Mesodermal cell (in vitro differentiated cells): ENCODE results near the gene CTCFL.

Experiments
- H3K27ac ChIP-seq: 2 replicates; pipeline ENCODE4 v1.7.0; 2013; ENCODE audit warnings: mild to moderate bottlenecking, low read depth, low read length, moderate library complexity; ENCODE audit not compliant: severe bottlenecking
- H3K36me3 ChIP-seq: 2 replicates; pipeline ENCODE4 v1.7.1; 2013; ENCODE audit warnings: mild to moderate bottlenecking, low read length, moderate library complexity; ENCODE audit not compliant: control insufficient read depth, insufficient read depth
- H3K4me1 ChIP-seq: one replicate; pipeline ENCODE4 v1.7.1; 2013; ENCODE audit warnings: mild to moderate bottlenecking, low read length; ENCODE audit not compliant: insufficient read depth, control insufficient read depth, poor library complexity, severe bottlenecking
- H3K4me3 ChIP-seq: 2 replicates; pipeline ENCODE4 v1.7.0; 2013; ENCODE audit warnings: low read length, control low read depth, mild to moderate bottlenecking; ENCODE audit not compliant: insufficient read depth, poor library complexity, severe bottlenecking; ENCODE audit errors: extremely low read depth
- H3K9me3 ChIP-seq: 2 replicates; pipeline ENCODE4 v1.7.1; 2013; ENCODE audit warnings: mild to moderate bottlenecking, low read length, moderate library complexity; ENCODE audit not compliant: control insufficient read depth
- WGBS, 2 experiments: methylation state at CpG; one replicate each; pipeline ENCODE4 v1.1.5; 2013; ENCODE audit warnings: missing lambda C conversion rate in 2 of 2; ENCODE audit not compliant: insufficient coverage in 2 of 2; 5-methylcytosine and 5-hydroxymethylcytosine counted together

Gene CTCFL

GRCh38 chr20:57566399-57566798 lies 41.5 kb upstream of the CTCFL start:
- no CpG with 5 or more reads among the region's 1 CpG for WGBS, 2 experiments
- Histone ChIP-seq H3K4me1 (no peaks in the 10 kb centered on the region), H3K4me3 (no peak overlapping the region), H3K9me3 (no peaks in the 10 kb centered on the region), H3K36me3 (no peaks in the 10 kb centered on the region), H3K27ac (no peak overlapping the region)

GRCh38 chr20:57564951-57565642 lies 40.2 kb upstream of the CTCFL start:
- Histone ChIP-seq H3K27ac (no peak overlapping the region), H3K4me3 (no peak overlapping the region), H3K4me1 (no peaks in the 10 kb centered on the region), H3K36me3 (no peaks in the 10 kb centered on the region), H3K9me3 (no peaks in the 10 kb centered on the region)
- WGBS, 2 experiments: 91 to 95% methylated on average over 9 of the region's 11 CpGs

- no peaks in the 10 kb centered on the region for H3K4me1 ChIP-seq
- no peak overlapping the region for H3K27ac ChIP-seq
- WGBS, 2 experiments: 83 to 90% methylated on average over 6 to 14 of the region's 14 CpGs
- H3K36me3 ChIP-seq: no peaks in the 10 kb centered on the region
- no peaks in the 10 kb centered on the region for H3K9me3 ChIP-seq
- H3K4me3 ChIP-seq: no peak overlapping the region
Measured at GRCh38 chr20:57564180-57564802, 39.4 kb upstream of the CTCFL start.

GRCh38 chr20:57563522-57563921 lies 38.6 kb upstream of the CTCFL start:
- H3K27ac ChIP-seq: no peak overlapping the region
- no peak overlapping the region for H3K4me3 ChIP-seq
- H3K9me3 ChIP-seq: no peaks in the 10 kb centered on the region
- H3K36me3 ChIP-seq: no peaks in the 10 kb centered on the region
- no peaks in the 10 kb centered on the region for H3K4me1 ChIP-seq
- WGBS, 2 experiments: 95 to 97% methylated on average over 12 of the region's 12 CpGs

- H3K36me3 ChIP-seq: no peaks in the 10 kb centered on the region
- WGBS, 2 experiments: 95 to 98% methylated on average over 21 to 29 of the region's 35 CpGs
- no peaks in the 10 kb centered on the region for H3K9me3 ChIP-seq
- H3K27ac ChIP-seq: no peak overlapping the region
- no peak overlapping the region for H3K4me3 ChIP-seq
- H3K4me1 ChIP-seq: no peaks in the 10 kb centered on the region
Measured at GRCh38 chr20:57562541-57563465, 37.9 kb upstream of the CTCFL start.

- 90 to 96% methylated on average over 16 to 22 of the region's 24 CpGs for WGBS, 2 experiments
- Histone ChIP-seq H3K4me1 (no peaks in the 10 kb centered on the region), H3K9me3 (no peaks in the 10 kb centered on the region), H3K4me3 (no peak overlapping the region), H3K27ac (no peak overlapping the region), H3K36me3 (no peaks in the 10 kb centered on the region)
Measured at GRCh38 chr20:57561356-57562279, 36.7 kb upstream of the CTCFL start.

GRCh38 chr20:57560554-57561355 lies 35.8 kb upstream of the CTCFL start, which contains the start of gene PCK1:
TSS of gene PCK1 (plus strand) at chr20:57561110. CDS start at chr20:57561412, 302 bp downstream.
- no peaks in the 10 kb centered on the region for H3K9me3 ChIP-seq
- 90% methylated on average over 9 to 13 of the region's 14 CpGs for WGBS, 2 experiments
- H3K36me3 ChIP-seq: no peaks in the 10 kb centered on the region
- no peak within 1 kb of the TSS for H3K27ac ChIP-seq
- no peak within 1 kb of the TSS for H3K4me3 ChIP-seq
- no peaks in the 10 kb centered on the region for H3K4me1 ChIP-seq

GRCh38 chr20:57559658-57560553 lies 35.0 kb upstream of the CTCFL start:
- no peaks in the 10 kb centered on the region for H3K4me1 ChIP-seq
- WGBS, 2 experiments: 83 to 89% methylated on average over 5 to 6 of the region's 8 CpGs
- H3K4me3 ChIP-seq: no peak overlapping the region
- no peaks in the 10 kb centered on the region for H3K9me3 ChIP-seq
- no peaks in the 10 kb centered on the region for H3K36me3 ChIP-seq
- H3K27ac ChIP-seq: no peak overlapping the region

GRCh38 chr20:57559289-57559634 lies 34.3 kb upstream of the CTCFL start:
- Histone ChIP-seq H3K4me1 (no peaks in the 10 kb centered on the region), H3K4me3 (no peak overlapping the region), H3K9me3 (no peaks in the 10 kb centered on the region), H3K36me3 (no peaks in the 10 kb centered on the region), H3K27ac (no peak overlapping the region)
- 88 to 92% methylated on average over 9 of the region's 10 CpGs for WGBS, 2 experiments
